HepG2 (cell line): ENCODE measurements around the gene CPE. TPM values are rescaled to one million over a fixed set of nuclear protein-coding genes. Genes with fewer than 3 reads are reported as not detected.

Experiments used
- ARID2 ChIP-seq: sonication (generic); formaldehyde crosslinking; IDR thresholded peaks from 2 replicates; pipeline ENCODE4 v1.8.1; 2022; ENCODE audit warnings: mild to moderate bottlenecking, missing genetic modification reagents, borderline replicate concordance
- ATF7-NPFF ChIP-seq: sonication (generic); formaldehyde crosslinking; IDR thresholded peaks from 2 replicates; pipeline ENCODE4 v1.8.1; 2023; ENCODE audit warnings: mild to moderate bottlenecking, low read depth, missing genetic modification reagents, moderate library complexity
- JUN ChIP-seq: sonication (generic); formaldehyde crosslinking; IDR thresholded peaks from 2 replicates; pipeline ENCODE4 v1.4.0; 2020; ENCODE audit warnings: mild to moderate bottlenecking, missing genetic modification reagents
- KDM3A ChIP-seq: IDR thresholded peaks from 2 replicates; pipeline ENCODE4 v1.6.1; 2018; ENCODE audit warnings: low read depth, missing compliant biosample characterization
- KLF16 ChIP-seq, 2 experiments: sonication (generic) in 1 of 2; formaldehyde crosslinking in 1 of 2; IDR thresholded peaks; 2 replicates each; pipeline versions ENCODE4 v1.6.1 to v1.8.0; 2016 to 2023; ENCODE audit warnings: missing genetic modification reagents in 2 of 2, missing compliant biosample characterization in 1 of 2
- MXI1 ChIP-seq: IDR thresholded peaks from 3 replicates; pipeline ENCODE4 v1.6.1; 2012; ENCODE audit warnings: low read depth, low read length, inconsistent platforms, borderline replicate concordance
- MZF1 ChIP-seq: sonication (generic); formaldehyde crosslinking; IDR thresholded peaks from 2 replicates; pipeline ENCODE4 v1.8.1; 2023; ENCODE audit warnings: mild to moderate bottlenecking, missing genetic modification reagents, borderline replicate concordance
- NCOA1 ChIP-seq: sonication (generic); formaldehyde crosslinking; IDR thresholded peaks from 2 replicates; pipeline ENCODE4 v1.9.0; 2021; ENCODE audit warnings: missing genetic modification reagents
- NCOA5 ChIP-seq: sonication (generic); formaldehyde crosslinking; IDR thresholded peaks from 2 replicates; pipeline ENCODE4 v1.4.0; 2020; ENCODE audit warnings: missing genetic modification reagents
- SALL1 ChIP-seq: sonication (generic); formaldehyde crosslinking; IDR thresholded peaks from 2 replicates; pipeline ENCODE4 v1.8.0; 2022; ENCODE audit warnings: mild to moderate bottlenecking, missing genetic modification reagents
- TAF1 ChIP-seq: sonication (generic); formaldehyde crosslinking; IDR thresholded peaks from 2 replicates; pipeline ENCODE4 v1.4.0; 2020; ENCODE audit warnings: missing genetic modification reagents
- ZC3H13 ChIP-seq: sonication (generic); formaldehyde crosslinking; IDR thresholded peaks from 2 replicates; pipeline ENCODE4 v1.8.1; 2023; ENCODE audit warnings: mild to moderate bottlenecking, missing genetic modification reagents, moderate library complexity
- ZFYVE20 ChIP-seq: sonication (generic); formaldehyde crosslinking; IDR thresholded peaks from 2 replicates; pipeline ENCODE4 v1.8.0; 2023; ENCODE audit warnings: low read depth, mild to moderate bottlenecking, moderate library complexity, missing genetic modification reagents, borderline replicate concordance
- ZGPAT ChIP-seq: IDR thresholded peaks from 2 replicates; pipeline ENCODE4 v1.6.1; 2016; ENCODE audit warnings: mild to moderate bottlenecking
- ZNF142 ChIP-seq: sonication (generic); formaldehyde crosslinking; IDR thresholded peaks from 2 replicates; pipeline ENCODE4 v1.4.0; 2020; ENCODE audit warnings: missing genetic modification reagents
- ZNF329 ChIP-seq: sonication (generic); formaldehyde crosslinking; IDR thresholded peaks from 2 replicates; pipeline ENCODE4 v1.9.0; 2021; ENCODE audit warnings: low read depth, mild to moderate bottlenecking, missing genetic modification reagents
- ZNF432 ChIP-seq: sonication (generic); formaldehyde crosslinking; IDR thresholded peaks from 2 replicates; pipeline ENCODE4 v1.5.0; 2020; ENCODE audit warnings: missing genetic modification reagents, mild to moderate bottlenecking, borderline replicate concordance
- ZNF563 ChIP-seq: sonication (generic); formaldehyde crosslinking; IDR thresholded peaks from 2 replicates; pipeline ENCODE4 v1.8.0; 2022; ENCODE audit warnings: mild to moderate bottlenecking, moderate library complexity, missing genetic modification reagents
- ZNF775 ChIP-seq: sonication (generic); formaldehyde crosslinking; IDR thresholded peaks from 2 replicates; pipeline ENCODE4 v1.4.0; 2020; ENCODE audit warnings: missing genetic modification reagents, mild to moderate bottlenecking, moderate library complexity, borderline replicate concordance
- ZNF776 ChIP-seq: sonication (generic); formaldehyde crosslinking; IDR thresholded peaks from 2 replicates; pipeline ENCODE4 v1.4.0; 2020; ENCODE audit warnings: mild to moderate bottlenecking, missing genetic modification reagents
- ZNF891 ChIP-seq: sonication (generic); formaldehyde crosslinking; IDR thresholded peaks from 2 replicates; pipeline ENCODE4 v1.5.0; 2020; ENCODE audit warnings: mild to moderate bottlenecking, missing genetic modification reagents
- polyA plus RNA-seq, 8 experiments: library from polyadenylated mRNA; depleted of rRNA in 3 of 8; stranded (reverse) in 7 of 8; unstranded in 1 of 8; fragments of >200 nt; fragmentation: Illumina TruSeq in 4 of 8; extraction: Trizol in 4 of 8; gene quantifications; 2 replicates each; pipeline versions ENCODE4 v1.2.1 to v1.2.3, GENCODE V29; 2011 to 2016; ENCODE audit warnings: low read depth in 4 of 8, missing spikeins in 1 of 8, mixed read lengths in 1 of 8; ENCODE audit not compliant: insufficient read depth in 1 of 8
- total RNA-seq, 5 experiments: library from RNA; depleted of rRNA; stranded (reverse); fragments of >200 nt; fragmentation: Illumina TruSeq; extraction: Trizol; gene quantifications; 2 replicates each; pipeline ENCODE4 v1.2.3, GENCODE V29; 2016; ENCODE audit warnings: low read depth in 1 of 5

CPE gene
- total and polyA plus RNA-seq, 2 of the 13 experiments (the other 11 are each of a cell fraction or from before 2014, with no cell fraction given) = 268 to 852 TPM

GRCh38 chr4:165378745-165379677, at the start of gene CPE (continued):
- TF ChIP-seq ATF7-NPFF (CRISPR knock-in tag) (peak; percentile 89), ZNF891 (CRISPR knock-in tag) (peak; percentile 93), ZNF563 (CRISPR knock-in tag) (peak; percentile 63; the same call in 1 of the 2 replicates), MXI1 (0 out of 3 replicates have a peak, but pooled peaks have one; percentile 19), SALL1 (CRISPR knock-in tag) (peak; percentile 96), ARID2 (no peak), ZNF329 (CRISPR knock-in tag) (0 out of 2 replicates have a peak, but pooled peaks have one; percentile 37), KDM3A (CRISPR knock-in tag) (peak; percentile 60; the same call in 1 of the 2 replicates), ZNF142 (CRISPR knock-in tag) (peak; percentile 83), ZFYVE20 (CRISPR knock-in tag) (peak; percentile 39; the same call in 1 of the 2 replicates), ZGPAT (peak; percentile 91), ZNF776 (CRISPR knock-in tag) (0 out of 2 replicates have a peak, but pooled peaks have one; percentile 13), ZNF775 (CRISPR knock-in tag) (0 out of 2 replicates have a peak, but pooled peaks have one; percentile 18), KLF16 (CRISPR knock-in tag; IDR thresholded peaks at IDR 0.05) (peak in 1 of 2 experiments; percentile 89; a peak in 2 of 4 replicates), NCOA5 (no peak), TAF1 (CRISPR knock-in tag) (peak; percentile 98), NCOA1 (CRISPR knock-in tag) (peak; percentile 67; the same call in 1 of the 2 replicates), JUN (peak; percentile 45; the same call in 1 of the 2 replicates), ZC3H13 (CRISPR knock-in tag) (peak; percentile 83), ZNF432 (CRISPR knock-in tag) (no peak), MZF1 (CRISPR knock-in tag) (no peak)
